Lower lobe of right lung (tissue), 2 donors: ENCODE measurements around the gene GARIN1A. TPM values are rescaled to one million over a fixed set of nuclear protein-coding genes. Genes with fewer than 3 reads are reported as not detected.

Experiments used
- ATAC-seq, 2 donors: fragments of 200-7000 bp; cut with Tn5 transposase; one replicate each; pipeline ENCODE4 v1.9.1; 2020 to 2022; ENCODE audit warnings: mild to moderate bottlenecking in 2 of 2, moderate library complexity in 2 of 2
- DNase-seq: peaks from one replicate; pipeline ENCODE4 v3.0.0-alpha.2; 2020
- H3K27ac ChIP-seq: fragments of 200-600 bp; one replicate; pipeline ENCODE4 v1.8.0; 2022
- H3K27me3 ChIP-seq: fragments of 200-600 bp; one replicate; pipeline ENCODE4 v1.8.0; 2022; ENCODE audit warnings: low read depth
- H3K36me3 ChIP-seq: fragments of 200-600 bp; one replicate; pipeline ENCODE4 v1.8.0; 2022; ENCODE audit warnings: mild to moderate bottlenecking
- H3K4me1 ChIP-seq: fragments of 200-600 bp; one replicate; pipeline ENCODE4 v1.8.0; 2022
- H3K4me3 ChIP-seq: fragments of 200-600 bp; one replicate; pipeline ENCODE4 v1.8.0; 2022; ENCODE audit warnings: mild to moderate bottlenecking
- H3K9me3 ChIP-seq: fragments of 200-600 bp; one replicate; pipeline ENCODE4 v1.8.0; 2022
- intact Hi-C: fragments of 100-400 bp; cut with DNase I; formaldehyde crosslinking; loops from one replicate; pipeline ENCODE4 v1.11.0; 2022
- total RNA-seq: library from RNA; stranded (reverse); fragmentation: NEBNext Ultra II Directional; extraction: Animal tissue kit (Norgen Biotek cat#: 25700); gene quantifications from one replicate; pipeline ENCODE4 v1.2.1, GENCODE V29; 2021
- TF ChIP-seq, protein P1 (sequence below): fragments of 200-600 bp; IDR thresholded peaks from one replicate; pipeline ENCODE4 v1.8.0; 2022; ENCODE audit warnings: antibody characterized with exemption, mild to moderate bottlenecking
- donor health status: DM: no; HTN: yes; CAD: no; lungs with severe emphysema.

The GARIN1A gene
- total RNA-seq, 1 donor from 2014 or later = 3.4 TPM

DNA sequence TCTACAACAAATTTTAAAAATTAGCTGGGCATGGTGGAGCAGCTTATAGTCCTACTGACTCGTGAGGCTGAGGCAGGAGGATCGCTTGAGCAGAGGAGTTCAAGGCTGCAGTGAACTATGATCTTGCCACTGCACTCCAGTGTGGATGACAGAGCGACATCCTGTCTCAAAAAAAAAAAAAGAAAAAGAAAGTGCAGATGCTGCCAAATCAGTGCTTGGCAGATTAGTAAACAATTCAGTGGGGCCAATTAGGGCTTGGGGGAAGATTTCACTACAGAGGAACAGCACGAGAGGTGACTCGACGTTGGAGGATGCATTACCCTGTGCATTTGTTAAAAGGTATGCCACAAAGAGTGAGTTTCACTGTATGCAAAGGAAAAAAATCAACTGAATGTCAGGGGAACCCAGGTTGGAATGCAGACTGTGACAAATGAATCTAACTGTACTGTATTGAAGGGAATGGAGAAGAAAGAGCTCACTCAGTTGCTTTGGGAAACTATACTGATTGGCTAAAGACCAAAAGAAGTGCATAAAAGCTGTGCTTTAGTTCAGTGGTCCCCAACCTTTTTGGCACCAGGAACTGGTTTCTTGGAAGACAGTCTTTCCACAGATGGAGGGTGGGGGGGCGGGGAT is 31.6 kb downstream of the GARIN1A start:
- intact Hi-C loops = no loop called here
- no peaks in the 10 kb centered on the region for H3K9me3 ChIP-seq
- no peak for ATAC-seq

DNA sequence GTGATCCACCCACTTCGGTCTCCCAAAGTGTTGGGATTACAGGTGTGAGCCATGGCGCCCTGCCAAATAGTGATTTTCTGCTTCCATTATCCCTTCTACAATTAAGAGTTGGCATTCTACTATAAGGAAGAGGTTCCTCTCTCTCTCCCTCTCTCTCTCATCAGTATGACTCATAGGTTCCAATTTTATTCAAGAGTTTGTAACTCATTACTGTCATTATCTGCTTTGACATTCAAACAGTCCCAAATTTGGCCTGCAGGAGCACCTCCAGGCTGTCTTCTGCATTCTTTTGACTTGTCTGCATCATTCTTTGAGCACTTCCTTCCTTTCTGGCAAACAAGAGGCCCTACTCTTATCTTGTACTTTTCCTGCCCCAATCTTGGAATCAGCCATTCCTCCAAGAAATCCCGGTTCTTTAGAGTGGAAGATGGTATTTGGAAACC is 33.8 kb downstream of the GARIN1A start:
- TF ChIP-seq, protein P1, sequence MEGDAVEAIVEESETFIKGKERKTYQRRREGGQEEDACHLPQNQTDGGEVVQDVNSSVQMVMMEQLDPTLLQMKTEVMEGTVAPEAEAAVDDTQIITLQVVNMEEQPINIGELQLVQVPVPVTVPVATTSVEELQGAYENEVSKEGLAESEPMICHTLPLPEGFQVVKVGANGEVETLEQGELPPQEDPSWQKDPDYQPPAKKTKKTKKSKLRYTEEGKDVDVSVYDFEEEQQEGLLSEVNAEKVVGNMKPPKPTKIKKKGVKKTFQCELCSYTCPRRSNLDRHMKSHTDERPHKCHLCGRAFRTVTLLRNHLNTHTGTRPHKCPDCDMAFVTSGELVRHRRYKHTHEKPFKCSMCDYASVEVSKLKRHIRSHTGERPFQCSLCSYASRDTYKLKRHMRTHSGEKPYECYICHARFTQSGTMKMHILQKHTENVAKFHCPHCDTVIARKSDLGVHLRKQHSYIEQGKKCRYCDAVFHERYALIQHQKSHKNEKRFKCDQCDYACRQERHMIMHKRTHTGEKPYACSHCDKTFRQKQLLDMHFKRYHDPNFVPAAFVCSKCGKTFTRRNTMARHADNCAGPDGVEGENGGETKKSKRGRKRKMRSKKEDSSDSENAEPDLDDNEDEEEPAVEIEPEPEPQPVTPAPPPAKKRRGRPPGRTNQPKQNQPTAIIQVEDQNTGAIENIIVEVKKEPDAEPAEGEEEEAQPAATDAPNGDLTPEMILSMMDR = no peak
- ATAC-seq (no peak), DNase-seq (no peak)

More for the DNA sequence above, 31.6 kb downstream of the GARIN1A start:
- TF ChIP-seq, protein P1 = no peak
- no peak for DNase-seq
- no peaks in the 10 kb centered on the region for H3K4me1 ChIP-seq
- H3K27me3 ChIP-seq = peaks cover 21% of the 10 kb centered on the region
- H3K4me3 ChIP-seq = no peak overlapping the region
- H3K27ac ChIP-seq = no peak overlapping the region
- no peaks in the 10 kb centered on the region for H3K36me3 ChIP-seq

DNA sequence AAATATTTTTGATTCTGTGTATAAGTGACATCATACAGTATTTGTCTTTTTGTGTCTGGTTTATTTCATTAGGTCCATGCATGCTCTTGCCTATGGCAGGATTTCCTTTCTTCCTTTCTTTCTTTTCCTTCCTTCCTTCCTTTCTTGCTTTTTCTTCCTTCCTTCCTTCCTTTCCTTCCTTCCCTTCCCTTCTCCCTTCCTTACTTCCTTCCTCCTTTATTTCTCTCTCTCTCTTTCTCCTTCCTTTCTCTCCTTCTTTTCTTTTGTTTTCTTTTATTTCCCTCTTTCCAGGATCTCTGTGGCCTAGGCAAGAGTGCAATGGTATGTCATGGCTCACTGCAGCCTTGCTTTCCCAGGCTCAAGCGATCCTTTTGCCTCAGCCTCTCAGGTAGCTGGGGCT is 35.7 kb downstream of the GARIN1A start:
- no peaks in the 10 kb centered on the region for H3K27me3 ChIP-seq
- intact Hi-C loops = no loop called here
- H3K4me1 ChIP-seq = no peaks in the 10 kb centered on the region
- H3K36me3 ChIP-seq = no peaks in the 10 kb centered on the region
- TF ChIP-seq, protein P1 = no peak
- no peak overlapping the region for H3K27ac ChIP-seq
- no peaks in the 10 kb centered on the region for H3K9me3 ChIP-seq
- ATAC-seq (no peak), DNase-seq (no peak)
- H3K4me3 ChIP-seq = no peak overlapping the region

More for the DNA sequence above, 33.8 kb downstream of the GARIN1A start:
- intact Hi-C loops = no loop called here
- no peak overlapping the region for H3K27ac ChIP-seq
- no peaks in the 10 kb centered on the region for H3K4me1 ChIP-seq
- no peaks in the 10 kb centered on the region for H3K36me3 ChIP-seq
- no peaks in the 10 kb centered on the region for H3K9me3 ChIP-seq
- H3K4me3 ChIP-seq = no peak overlapping the region
- H3K27me3 ChIP-seq = no peaks in the 10 kb centered on the region

DNA sequence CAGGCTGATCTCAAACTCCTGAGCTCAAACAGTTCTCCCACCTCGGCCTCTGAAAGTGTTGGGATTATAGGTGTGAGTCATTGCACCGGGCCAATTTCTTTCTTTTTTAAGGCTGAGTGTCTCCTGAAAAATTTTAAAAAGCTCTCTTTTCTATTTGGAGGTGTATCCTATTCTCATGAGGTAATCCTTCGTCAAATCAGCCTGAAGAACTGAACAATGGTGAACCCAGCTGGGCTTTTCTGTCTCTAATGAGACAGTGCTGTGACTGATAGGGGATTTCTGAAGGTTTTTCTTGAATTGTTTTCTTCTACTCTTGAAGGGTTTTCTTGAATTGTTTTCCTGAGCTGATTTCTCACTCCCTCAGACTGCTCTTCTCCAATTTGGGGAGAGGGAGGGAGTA is 36.1 kb downstream of the GARIN1A start:
- Histone ChIP-seq H3K4me3 (no peak overlapping the region), H3K4me1 (no peaks in the 10 kb centered on the region), H3K9me3 (no peaks in the 10 kb centered on the region), H3K27me3 (no peaks in the 10 kb centered on the region), H3K27ac (no peak overlapping the region), H3K36me3 (no peaks in the 10 kb centered on the region)
- TF ChIP-seq, protein P1 = no peak
- intact Hi-C loops = no loop called here
- DNase-seq (no peak), ATAC-seq (no peak)

DNA sequence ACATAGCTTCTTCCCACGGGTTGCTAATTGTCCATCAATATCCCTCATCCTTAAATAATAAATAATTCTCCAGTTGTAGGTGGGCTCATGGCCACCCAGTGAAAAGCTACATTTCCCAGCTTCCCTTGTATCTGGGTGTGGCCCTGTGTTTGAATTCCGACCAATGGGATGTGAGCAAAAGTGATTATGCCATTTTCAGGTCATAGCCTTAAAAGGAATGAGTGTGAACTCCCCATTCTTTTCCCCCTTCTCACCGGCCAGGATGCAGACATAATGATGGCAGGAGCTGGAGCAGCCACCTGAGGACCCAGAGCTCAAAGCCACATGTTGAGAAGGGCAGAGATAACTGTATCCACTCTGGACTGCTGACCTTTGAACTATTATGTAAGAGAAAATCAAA is 36.7 kb downstream of the GARIN1A start:
- no peaks in the 10 kb centered on the region for H3K9me3 ChIP-seq
- no peak overlapping the region for H3K4me3 ChIP-seq
- DNase-seq (no peak), ATAC-seq (no peak)
- no peaks in the 10 kb centered on the region for H3K36me3 ChIP-seq
- intact Hi-C loops = no loop called here
- TF ChIP-seq, protein P1 = no peak
- H3K4me1 ChIP-seq = no peaks in the 10 kb centered on the region
- no peak overlapping the region for H3K27ac ChIP-seq
- no peaks in the 10 kb centered on the region for H3K27me3 ChIP-seq
